ENCODE results near the gene NRG2.

GRCh38 chr5:140037012-140037411 is 6.1 kb downstream of the NRG2 start:
- TF ChIP-seq CTCF (IDR thresholded peaks at IDR 0.05; ENCODE audit: low read depth, low read length): no peak
- no peak for TF ChIP-seq POLR2A (IDR thresholded peaks at IDR 0.05; ENCODE audit: extremely low read depth, insufficient read length)

All from NB4 (cell line).